Stimulated activated naive CD4-positive, alpha-beta T cell (primary cell): ENCODE data around the gene RELL2.

Experiments
- DNase-seq, 6 experiments: peaks; one replicate each; lab custom pipeline; 2025; lab: John Stamatoyannopoulos, UW

The RELL2 gene

GRCh38 chr5:141649056-141649688, 12.4 kb downstream of the RELL2 start:
- DNase-seq, result no peak

- no peak for DNase-seq
Measured at GRCh38 chr5:141649972-141650371, 13.2 kb downstream of the RELL2 start.

GRCh38 chr5:141650851-141651727, 14.3 kb downstream of the RELL2 start, which contains the start of gene FCHSD1:
FCHSD1 (minus strand) TSS chr5:141651418; CDS start chr5:141651368, 50 bp downstream.
- DNase-seq, result peak; percentile 56 to 79 (median 75)

GRCh38 chr5:141651728-141652105, 14.9 kb downstream of the RELL2 start:
- DNase-seq, result peak in 1 of 6 experiments; percentile 32

GRCh38 chr5:141654298-141654697, 17.5 kb downstream of the RELL2 start:
- DNase-seq, result no peak

- DNase-seq, result no peak
Measured at GRCh38 chr5:141655020-141655419, 18.2 kb downstream of the RELL2 start.

- DNase-seq, result no peak
Measured at GRCh38 chr5:141656396-141656795, 19.6 kb downstream of the RELL2 start.

GRCh38 chr5:141657404-141657803, 20.6 kb downstream of the RELL2 start:
- no peak for DNase-seq

- DNase-seq, result no peak
Measured at GRCh38 chr5:141657937-141658545, 21.2 kb downstream of the RELL2 start.

- no peak for DNase-seq
Measured at GRCh38 chr5:141662028-141662427, 25.2 kb downstream of the RELL2 start.

GRCh38 chr5:141663506-141663905, 26.7 kb downstream of the RELL2 start:
- DNase-seq, result no peak

GRCh38 chr5:141664733-141665461, 28.1 kb downstream of the RELL2 start:
- peak; percentile 21 to 70 (median 61) for DNase-seq

- no peak for DNase-seq
Measured at GRCh38 chr5:141665995-141666940, 29.5 kb downstream of the RELL2 start.

GRCh38 chr5:141668601-141669265, 31.9 kb downstream of the RELL2 start:
- no peak for DNase-seq

GRCh38 chr5:141669520-141669919, 32.7 kb downstream of the RELL2 start:
- DNase-seq, result no peak

GRCh38 chr5:141672071-141672840, 35.5 kb downstream of the RELL2 start:
- no peak for DNase-seq

GRCh38 chr5:141672841-141673813, 36.3 kb downstream of the RELL2 start:
- DNase-seq, result no peak

GRCh38 chr5:141674747-141675146, 38.0 kb downstream of the RELL2 start:
- no peak for DNase-seq
